Measurements from ENCODE around the gene CEP85. TPM values are rescaled to one million over a fixed set of nuclear protein-coding genes. Genes with fewer than 3 reads are reported as not detected.

Gene CEP85
- total and polyA plus RNA-seq, 10 of the 15 experiments (the other 5 are each of a cell fraction or from before 2014, with no cell fraction given) = 8.4 to 26.8 (median 21.5) TPM

GRCh38 chr1:26233903-26234643, at the start of gene CEP85 (continued):
- TF ChIP-seq GATAD2B (conservative IDR thresholded peaks at IDR 0.05; ENCODE audit: low read depth) (no peak; the same call in 1 of the 2 replicates), NBN (IDR thresholded peaks at IDR 0.05) (0 out of 2 replicates have a peak, but pooled peaks have one; percentile 75), FOXM1 (IDR thresholded peaks at IDR 0.05; ENCODE audit: low read depth, low read length) (no peak), SRF (IDR thresholded peaks at IDR 0.05; ENCODE audit: low read depth in 2 of 2, low read length in 2 of 2) (no peak), SUZ12 (IDR thresholded peaks at IDR 0.05; ENCODE audit: unreplicated experiment) (no peak), BMI1 (IDR thresholded peaks at IDR 0.05; ENCODE audit: borderline replicate concordance) (no peak), FOS (IDR thresholded peaks at IDR 0.05; ENCODE audit: borderline replicate concordance, extremely low read depth, insufficient read length) (peak; percentile 39), ZBED1 (IDR thresholded peaks at IDR 0.05; ENCODE audit: borderline replicate concordance) (no peak), SIN3A (IDR thresholded peaks at IDR 0.05; ENCODE audit: low read depth, low read length) (peak; percentile 87), KLF5 (IDR thresholded peaks at IDR 0.05; ENCODE audit: partially characterized antibody) (peak; percentile 36), CUX1 (IDR thresholded peaks at IDR 0.05; ENCODE audit: insufficient replicate concordance, low read depth, low read length) (no peak), HDAC2 (IDR thresholded peaks at IDR 0.05) (no peak), EP300 (IDR thresholded peaks at IDR 0.05; ENCODE audit: borderline replicate concordance in 1 of 2, control insufficient read depth in 1 of 2, low read depth in 2 of 2, low read length in 2 of 2) (no peak), ESRRA (IDR thresholded peaks at IDR 0.05; ENCODE audit: low read length) (no peak), IRF3 (IDR thresholded peaks at IDR 0.05) (peak; percentile 72), SREBF1 (IDR thresholded peaks at IDR 0.05; ENCODE audit: low read length) (peak; percentile 10; the same call in 1 of the 2 replicates), SPI1 (IDR thresholded peaks at IDR 0.05; ENCODE audit: borderline replicate concordance, insufficient read depth, low read depth, low read length) (no peak), TBL1XR1 (IDR thresholded peaks at IDR 0.05; ENCODE audit: low read depth, low read length) (no peak), PAX5 (IDR thresholded peaks at IDR 0.05; ENCODE audit: borderline replicate concordance, low read depth, low read length) (no peak), SREBF2 (IDR thresholded peaks at IDR 0.05; ENCODE audit: low read length) (no peak), CHD1 (IDR thresholded peaks at IDR 0.05; ENCODE audit: low read depth, low read length) (no peak), CBFB (IDR thresholded peaks at IDR 0.05; ENCODE audit: low read depth) (no peak), KDM1A (IDR thresholded peaks at IDR 0.05; ENCODE audit: borderline replicate concordance) (no peak), RFX5 (IDR thresholded peaks at IDR 0.05; ENCODE audit: low read depth, low read length) (0 out of 2 replicates have a peak, but pooled peaks have one; percentile 55), NR2C1 (IDR thresholded peaks at IDR 0.05) (no peak), CREB1 (IDR thresholded peaks at IDR 0.05; ENCODE audit: low read depth) (peak; percentile 90)
